ENCODE measurements around the gene SREBF2. TPM values are rescaled to one million over a fixed set of nuclear protein-coding genes. Genes with fewer than 3 reads are reported as not detected.

SREBF2 gene
- polyA plus RNA-seq, 10 donors = 60.8 to 102 (median 78.3) TPM

DNA sequence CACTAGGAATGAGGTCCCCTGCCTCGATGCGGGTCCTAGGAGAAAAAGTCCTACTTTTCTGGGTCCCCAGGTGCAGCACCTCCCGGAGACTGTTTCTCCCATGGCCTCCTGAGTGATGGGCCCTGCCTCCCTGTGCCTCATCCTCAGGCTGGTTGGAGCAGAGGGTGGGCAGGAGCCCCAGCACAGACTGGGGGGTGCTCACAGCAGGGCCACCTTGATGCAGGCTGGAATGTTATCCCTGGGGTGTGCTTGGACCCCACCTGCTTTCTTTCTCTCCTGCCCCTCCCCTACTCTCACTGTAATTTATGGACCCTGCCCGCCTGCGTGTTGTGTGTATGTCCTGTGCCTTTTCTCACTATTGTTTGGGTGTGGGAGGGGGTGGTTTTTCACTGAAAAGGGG is 73.9 kb downstream of the SREBF2 start:
- DNase-seq = no peak

DNA sequence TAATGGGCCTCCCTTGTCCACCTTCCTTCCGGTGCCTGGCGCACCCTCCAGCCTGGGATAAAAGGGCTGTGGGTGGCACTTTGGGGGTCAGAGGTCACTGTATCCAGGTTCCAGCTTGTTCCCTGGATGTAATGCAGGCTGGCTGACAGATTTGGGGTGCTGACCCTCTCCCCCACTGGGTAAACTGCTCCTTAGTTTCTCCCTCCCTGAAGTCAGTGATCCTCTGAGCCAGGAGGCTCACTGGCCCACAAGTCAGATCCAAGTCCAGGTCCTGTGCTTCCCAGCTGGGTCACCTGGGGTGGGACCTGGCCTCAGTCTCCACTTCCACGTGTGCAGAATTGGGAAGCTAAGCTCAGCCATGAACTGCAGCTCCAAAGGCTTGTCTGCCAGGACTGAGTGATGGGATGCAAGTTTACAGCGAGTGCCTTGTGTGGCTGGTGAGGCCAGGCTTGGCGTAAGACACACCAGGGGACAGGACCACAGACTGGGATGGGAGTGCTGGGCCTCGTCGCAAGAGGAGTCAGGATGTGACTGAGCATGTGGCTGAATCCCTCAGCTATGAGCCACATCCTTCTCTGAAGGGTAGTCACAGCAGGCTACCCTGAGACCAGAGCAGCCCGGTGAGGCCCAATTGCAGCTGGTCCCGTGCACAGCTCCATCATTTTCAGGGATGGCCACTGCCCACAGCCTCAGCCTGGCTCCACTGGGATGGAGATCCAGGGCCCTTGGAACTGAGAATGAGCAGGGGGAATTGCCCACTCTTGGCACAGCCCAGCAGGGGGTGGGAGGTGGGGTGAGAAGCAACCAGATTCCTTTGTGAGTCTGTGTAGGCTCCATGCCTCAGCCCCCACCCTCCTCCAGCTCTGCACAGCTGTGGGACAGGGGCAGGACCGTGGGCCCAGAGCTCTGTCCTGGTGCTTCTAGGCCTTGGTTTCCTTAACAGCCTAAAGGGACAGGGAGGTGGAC is 74.8 kb downstream of the SREBF2 start:
- DNase-seq = no peak

DNA sequence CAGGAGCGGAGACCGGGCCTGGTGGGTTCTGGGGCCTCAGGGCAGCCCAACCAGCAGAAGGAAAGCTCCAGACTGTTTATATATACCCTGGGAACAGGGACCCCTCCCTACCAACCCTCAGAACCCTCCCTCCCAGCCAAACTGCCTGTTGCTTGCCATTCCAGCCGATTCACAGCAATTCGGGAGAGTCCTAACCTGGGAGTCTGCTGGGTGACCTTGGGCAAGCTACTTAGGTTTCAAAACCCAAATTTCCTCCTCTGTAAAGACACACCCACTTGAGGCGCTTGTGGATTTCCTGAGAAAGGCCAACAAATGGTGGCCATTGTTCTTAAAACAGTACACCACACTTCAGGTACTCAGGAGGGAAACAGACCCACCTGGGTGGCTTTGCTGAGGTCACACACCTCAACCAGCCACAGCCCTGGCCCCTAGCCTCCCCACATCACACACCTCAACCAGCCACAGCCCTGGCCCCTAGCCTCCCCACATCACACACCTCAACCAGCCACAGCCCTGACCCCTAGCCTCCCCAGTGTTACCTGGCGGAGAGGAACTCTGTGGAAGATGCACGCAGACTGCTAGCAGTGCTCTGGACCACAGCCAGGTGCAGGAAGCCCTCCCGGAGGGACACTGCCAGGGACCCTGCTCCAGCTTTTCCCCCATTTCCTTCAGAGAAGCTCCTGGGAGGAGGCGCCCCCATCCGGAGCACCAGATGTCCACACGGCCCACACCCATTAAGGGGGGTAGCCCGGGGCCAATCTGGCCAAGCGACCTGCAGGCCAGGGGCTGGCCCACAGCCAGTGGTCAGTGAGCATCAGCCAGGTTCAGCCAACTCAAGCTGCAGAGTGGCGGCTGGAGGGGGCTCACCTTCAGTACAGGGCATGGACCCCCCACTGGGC is 75.8 kb downstream of the SREBF2 start:
- no peak for DNase-seq

- no peak for DNase-seq
Measured at GRCh38 chr22:41909310-41910049, 76.6 kb downstream of the SREBF2 start.

DNA sequence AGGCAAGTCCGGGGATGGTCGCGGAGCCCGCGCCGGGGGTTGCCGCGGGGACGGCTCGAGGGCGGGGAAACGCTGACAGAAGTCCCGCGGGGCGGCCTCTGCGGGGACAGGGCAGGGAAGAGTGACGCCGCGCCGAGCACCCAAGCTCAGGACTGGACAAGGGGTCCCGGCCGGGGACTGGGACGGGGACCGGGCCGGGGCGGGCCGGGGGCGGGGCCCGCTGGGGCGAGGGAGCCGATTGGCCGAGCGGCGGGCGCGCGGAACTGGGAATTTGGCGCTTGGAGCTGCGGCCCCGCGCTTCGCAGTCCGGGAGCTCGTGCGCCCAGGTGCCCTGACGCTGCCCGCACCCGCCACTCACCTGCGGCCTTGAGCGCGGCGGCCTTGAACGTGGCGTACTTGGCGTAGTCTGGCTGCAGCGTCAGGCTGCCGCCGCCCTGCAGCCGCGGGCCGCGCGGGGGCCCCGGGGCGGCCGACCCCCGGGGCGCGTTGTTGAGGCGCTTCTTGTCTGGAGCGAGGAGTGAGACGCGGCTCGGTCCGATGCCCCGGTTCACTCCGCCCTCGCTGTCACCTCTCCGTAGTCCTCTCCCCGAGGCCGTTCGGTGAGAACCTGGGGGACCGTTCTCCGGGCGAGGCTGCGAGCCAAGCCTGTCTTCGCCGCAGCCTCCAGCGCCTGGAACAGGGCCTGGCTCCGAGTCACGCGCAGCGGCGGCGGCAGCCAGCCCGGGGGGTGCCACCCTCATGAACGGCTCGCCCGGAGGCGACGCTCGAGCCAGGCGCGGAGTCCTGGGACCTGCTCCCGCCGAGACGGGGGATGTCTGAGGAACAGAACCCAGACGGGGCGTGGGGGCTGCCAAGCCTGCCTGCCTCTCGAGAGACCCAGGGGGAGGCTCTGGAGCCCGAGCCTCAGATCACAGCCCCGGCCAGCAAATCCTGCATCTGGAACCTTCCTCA is 77.4 kb downstream of the SREBF2 start:
- no peak for DNase-seq

- DNase-seq = no peak
Measured at GRCh38 chr22:41911001-41911611, 78.2 kb downstream of the SREBF2 start.

- DNase-seq = no peak
Measured at GRCh38 chr22:41912338-41913039, 79.6 kb downstream of the SREBF2 start.

- DNase-seq = no peak
Measured at GRCh38 chr22:41913040-41913719, 80.3 kb downstream of the SREBF2 start.

- DNase-seq = no peak
Measured at GRCh38 chr22:41913842-41914534, 81.1 kb downstream of the SREBF2 start.

DNA sequence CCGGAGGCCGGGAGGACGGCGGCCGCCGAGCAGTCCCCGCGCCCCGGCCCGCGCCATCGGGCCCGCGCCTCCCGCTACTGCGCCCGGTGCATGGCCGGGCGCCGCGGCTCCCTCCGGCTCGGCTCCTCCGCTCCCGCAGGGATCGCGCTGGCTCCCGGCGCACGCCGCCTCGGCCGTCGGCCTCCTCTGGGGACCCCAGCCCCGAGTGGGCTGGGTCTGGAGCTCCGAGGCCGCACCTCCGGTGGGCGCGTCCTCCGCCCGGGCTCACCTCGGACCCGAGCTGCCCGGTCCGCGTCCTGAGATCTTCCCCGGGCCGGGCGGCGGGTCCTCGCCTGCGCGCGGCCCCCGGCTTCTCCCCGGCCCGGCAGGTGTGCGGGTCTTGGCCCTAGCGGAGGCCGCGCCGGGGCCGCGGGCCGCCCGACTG is 81.7 kb downstream of the SREBF2 start:
- no peak for DNase-seq

DNA sequence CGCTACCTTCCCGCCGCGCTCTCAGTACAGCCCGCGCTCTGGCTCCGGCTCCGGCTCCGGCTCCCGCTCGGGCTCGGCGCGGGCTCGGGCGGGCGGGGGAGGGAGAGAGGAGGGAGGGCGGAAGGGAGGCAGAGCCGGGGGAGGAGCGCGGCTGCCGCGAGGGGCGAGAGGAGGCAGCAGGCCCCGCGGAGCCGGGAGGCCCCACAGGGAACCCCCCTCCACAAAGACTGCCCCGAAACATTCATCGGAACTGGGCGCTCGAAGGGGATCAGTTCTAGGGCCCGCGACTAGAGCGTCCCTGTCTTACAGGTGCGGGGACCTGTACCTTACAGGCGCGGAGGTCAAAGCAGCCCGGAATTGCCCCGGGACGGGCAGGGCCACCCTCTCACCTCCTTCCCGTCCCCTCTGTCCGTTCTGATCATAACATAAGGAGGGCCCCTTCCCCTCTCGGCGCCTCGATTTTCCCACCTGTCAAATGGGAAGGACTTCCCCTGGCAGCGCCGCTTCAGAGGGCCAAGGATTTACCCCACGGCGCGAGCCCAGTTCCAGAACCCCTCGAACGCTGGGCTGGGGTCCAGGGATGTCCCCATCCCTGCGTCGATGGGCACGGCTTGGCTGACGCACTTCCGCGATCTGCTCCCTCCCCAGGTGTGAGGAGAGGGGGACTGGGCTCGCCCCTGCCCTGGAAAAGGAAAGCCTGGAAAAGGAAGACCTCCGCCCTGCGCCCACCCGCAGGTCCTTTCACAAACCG is 82.3 kb downstream of the SREBF2 start, which contains the start of gene SHISA8:
SHISA8 (minus strand) TSS at position 40 of the 751 bp plus-strand sequence. CDS start 407 bp downstream, outside the sequence.
- DNase-seq = peak in 1 of 3 donors; percentile 77

GRCh38 chr22:41915786-41916493 is 83.0 kb downstream of the SREBF2 start:
- no peak for DNase-seq

DNA sequence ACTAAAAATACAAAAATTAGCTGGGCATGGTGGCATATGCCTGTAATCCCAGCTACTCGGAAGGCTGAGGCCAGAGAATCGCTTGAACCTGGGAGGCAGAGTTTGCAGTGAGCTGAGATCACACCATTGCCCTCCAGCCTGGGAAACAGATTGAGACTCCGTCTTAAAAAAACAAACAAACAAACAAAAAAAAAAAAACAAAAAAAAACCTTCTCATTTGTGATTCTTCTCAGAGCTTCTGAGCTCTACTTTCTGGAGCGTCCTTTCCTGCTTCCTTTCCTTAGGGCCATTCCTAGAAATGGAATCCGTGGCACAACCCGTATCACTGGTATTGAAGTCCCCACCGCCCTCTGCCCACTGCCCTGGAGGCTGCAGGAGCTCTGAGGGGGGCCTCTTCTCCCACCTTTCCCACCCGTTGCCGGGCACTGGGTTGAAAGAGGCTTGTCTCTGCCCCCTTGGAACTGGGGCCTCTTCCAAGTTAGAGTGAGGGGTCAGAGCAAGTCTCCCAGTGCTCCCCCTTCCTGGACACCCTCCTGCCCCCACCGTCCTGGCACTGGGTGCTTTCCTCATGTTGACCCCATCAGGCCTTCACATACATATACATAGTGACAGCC is 83.9 kb downstream of the SREBF2 start:
- DNase-seq = no peak

DNA sequence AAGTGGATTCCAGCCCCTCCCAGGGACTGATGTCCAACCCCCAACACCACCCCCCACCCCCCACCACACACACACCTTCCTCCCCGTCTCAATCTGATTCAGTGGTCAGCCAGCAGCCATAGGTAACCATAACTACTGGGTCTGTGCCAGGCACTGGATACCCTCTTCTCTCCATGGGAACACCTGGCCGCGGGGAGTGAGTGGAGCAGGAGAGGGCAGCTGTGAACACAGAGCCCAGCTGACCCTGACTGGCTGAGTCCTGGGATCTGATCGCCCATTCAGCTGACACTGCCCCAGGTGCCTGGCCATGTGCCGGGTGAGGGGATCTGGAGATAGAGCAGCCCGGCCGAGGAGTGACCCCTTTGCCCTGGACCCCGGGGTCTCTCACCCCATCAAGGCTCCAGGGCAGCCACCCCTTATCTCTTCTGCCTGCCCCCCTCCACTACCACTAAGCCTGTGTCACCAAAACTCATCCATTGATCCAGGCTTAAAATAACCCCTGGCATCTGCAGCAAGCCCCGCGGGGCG is 84.5 kb downstream of the SREBF2 start:
- no peak for DNase-seq

DNA sequence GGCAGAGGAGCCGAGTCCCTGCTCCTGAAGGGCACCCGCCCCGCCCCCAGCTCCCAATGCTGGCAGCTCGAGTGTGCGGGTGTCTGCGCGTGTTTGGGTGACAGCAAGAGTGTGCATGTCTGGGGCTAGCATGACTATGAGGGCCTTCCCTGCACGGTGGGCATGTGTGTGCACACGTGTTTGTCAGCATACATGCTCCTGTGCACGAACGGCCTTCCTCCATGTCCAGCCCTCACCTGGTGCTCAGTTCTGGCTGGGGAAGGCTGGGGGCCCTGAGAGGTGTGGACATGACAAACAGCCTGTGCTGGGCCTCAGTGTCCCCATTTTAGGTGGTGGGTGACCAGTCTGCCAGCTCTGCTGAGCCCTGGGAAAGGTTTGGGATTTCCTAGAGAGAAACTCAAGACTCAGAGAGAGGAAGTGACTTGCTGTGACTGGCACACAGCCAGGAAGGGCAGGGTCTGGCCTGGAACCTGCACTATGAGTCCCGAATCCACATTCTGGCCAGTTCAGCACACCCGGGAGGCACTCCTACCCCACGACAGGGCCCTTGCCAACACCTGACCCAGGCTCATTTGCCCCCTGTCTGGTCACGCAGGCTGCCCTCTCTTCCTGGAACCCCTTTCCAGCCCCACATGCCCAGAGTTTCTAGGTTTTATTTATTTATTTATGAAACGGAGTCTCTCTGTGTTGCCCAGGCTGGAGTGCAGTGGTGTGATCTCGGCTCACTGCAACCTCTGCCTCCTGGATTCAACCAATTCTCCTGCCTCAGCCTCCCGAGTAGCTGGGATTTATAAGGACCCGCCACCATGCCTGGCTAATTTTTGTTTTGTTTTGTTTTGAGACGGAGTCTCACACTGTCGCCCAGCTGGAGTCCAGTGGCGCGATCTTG is 85.2 kb downstream of the SREBF2 start:
- peak in 1 of 3 donors; percentile 75 for DNase-seq

Measured in muscle of back (tissue), 11 donors.